Stimulated activated CD4-positive, alpha-beta T cell treated with anti-CD3 and anti-CD28 coated beads, Interleukin-2, amount 100 ng/mL, for 4 hours (primary cell): ENCODE results near the gene CD6.

ENCODE experiments used
- DNase-seq: peaks from one replicate; pipeline ENCODE4 v3.0.0-alpha.2; 2020; ENCODE audit warnings: low read depth

The CD6 gene, protein sequence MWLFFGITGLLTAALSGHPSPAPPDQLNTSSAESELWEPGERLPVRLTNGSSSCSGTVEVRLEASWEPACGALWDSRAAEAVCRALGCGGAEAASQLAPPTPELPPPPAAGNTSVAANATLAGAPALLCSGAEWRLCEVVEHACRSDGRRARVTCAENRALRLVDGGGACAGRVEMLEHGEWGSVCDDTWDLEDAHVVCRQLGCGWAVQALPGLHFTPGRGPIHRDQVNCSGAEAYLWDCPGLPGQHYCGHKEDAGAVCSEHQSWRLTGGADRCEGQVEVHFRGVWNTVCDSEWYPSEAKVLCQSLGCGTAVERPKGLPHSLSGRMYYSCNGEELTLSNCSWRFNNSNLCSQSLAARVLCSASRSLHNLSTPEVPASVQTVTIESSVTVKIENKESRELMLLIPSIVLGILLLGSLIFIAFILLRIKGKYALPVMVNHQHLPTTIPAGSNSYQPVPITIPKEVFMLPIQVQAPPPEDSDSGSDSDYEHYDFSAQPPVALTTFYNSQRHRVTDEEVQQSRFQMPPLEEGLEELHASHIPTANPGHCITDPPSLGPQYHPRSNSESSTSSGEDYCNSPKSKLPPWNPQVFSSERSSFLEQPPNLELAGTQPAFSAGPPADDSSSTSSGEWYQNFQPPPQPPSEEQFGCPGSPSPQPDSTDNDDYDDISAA

GRCh38 chr11:60971520-60971919 lies at the start of gene CD6:
Gene CD6, plus strand, starts transcription at chr11:60971680. Its CDS starts 186 bp downstream, at chr11:60971866.
- no peak for DNase-seq

- DNase-seq, result no peak
Observed at GRCh38 chr11:60921777-60922335, 49.6 kb upstream of the CD6 start.

- DNase-seq, result no peak
Observed at GRCh38 chr11:60922906-60923305, 48.6 kb upstream of the CD6 start.

DNA sequence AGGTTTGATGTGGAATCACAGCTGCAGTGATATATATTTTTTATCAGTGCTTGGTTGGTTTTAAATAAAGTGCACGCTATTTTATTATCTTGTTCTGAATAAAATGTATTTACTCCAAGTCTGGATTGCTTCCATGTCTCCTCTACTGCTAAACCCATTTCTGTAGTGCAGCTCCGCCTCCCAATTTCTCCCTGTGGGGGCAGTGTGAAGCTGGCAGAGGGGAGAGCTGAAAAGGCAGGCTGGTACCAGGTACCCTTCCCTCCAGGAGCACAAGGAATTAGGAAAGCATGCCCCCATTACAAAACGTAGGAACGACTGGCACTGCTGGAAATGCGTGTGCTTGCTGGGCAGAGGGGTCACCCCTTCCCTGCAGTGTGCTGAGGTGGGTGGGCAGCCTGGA lies 48.2 kb upstream of the CD6 start:
- no peak for DNase-seq

DNA sequence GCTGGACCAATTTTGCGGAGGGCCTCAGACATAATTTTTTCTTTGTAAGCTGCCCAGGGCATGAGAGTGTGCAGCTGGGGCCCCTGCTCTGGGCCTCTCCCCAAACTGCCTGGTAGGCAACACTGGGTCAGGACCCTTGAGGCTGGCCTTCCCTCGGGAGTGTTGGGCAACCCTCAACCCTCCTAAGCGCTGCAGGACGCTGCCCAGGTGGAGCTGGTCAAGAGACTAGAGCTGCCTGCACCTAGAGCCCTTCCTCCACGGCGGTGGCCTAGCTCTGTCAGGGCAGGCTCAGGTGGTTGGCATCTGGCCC lies 47.7 kb upstream of the CD6 start:
- no peak for DNase-seq

GRCh38 chr11:60924110-60924905 lies 47.2 kb upstream of the CD6 start, which contains the start of gene TMEM132A:
Gene TMEM132A, plus strand, starts transcription at chr11:60924460. Its CDS starts 174 bp downstream, at chr11:60924634.
- DNase-seq, result no peak

DNA sequence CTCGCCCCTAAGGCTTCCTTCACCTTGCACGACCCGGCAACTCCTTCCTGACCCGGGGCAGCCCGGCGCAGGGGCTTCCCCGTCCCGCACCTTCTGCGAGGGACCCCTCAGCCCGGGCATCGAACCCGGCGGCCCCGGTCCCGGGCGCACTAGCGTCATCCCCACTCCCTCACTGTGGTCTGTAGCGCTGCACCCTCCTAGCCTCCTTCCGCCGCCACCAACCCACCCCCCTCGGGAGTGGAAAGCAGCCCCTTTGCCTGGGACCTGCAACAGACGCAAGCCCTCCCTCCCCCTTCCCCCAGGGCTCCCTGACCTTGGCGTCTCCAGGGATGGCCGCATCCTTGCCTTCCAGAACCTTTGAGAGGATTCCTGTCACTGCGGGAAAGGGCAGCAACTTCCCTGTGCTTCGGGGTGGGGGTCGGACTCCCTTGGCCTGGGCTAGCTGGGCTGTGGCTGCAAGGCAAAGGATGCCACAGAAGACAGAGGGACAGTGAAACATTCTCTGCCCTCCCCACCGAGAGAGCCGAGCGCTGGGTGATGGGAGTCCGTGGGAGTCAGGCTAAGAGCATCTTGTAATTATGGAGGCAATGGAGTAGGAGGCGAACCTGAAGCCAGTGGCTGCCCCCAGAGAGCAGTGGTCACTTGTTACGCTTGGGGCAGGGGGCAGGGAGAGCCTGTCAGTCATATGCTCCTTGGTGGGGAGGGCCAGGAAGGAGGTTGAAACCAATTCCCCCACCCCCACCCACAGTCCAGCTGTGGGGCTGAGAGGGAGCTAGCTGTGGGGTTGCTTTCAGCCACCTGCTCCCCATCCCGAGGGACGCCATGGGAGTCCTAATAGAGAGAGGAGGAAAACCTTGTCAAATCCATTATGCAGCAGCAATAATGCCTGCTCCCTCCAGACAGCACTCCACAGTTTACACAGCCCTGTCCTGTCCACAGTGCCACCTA lies 46.3 kb upstream of the CD6 start:
- DNase-seq, result no peak

DNA sequence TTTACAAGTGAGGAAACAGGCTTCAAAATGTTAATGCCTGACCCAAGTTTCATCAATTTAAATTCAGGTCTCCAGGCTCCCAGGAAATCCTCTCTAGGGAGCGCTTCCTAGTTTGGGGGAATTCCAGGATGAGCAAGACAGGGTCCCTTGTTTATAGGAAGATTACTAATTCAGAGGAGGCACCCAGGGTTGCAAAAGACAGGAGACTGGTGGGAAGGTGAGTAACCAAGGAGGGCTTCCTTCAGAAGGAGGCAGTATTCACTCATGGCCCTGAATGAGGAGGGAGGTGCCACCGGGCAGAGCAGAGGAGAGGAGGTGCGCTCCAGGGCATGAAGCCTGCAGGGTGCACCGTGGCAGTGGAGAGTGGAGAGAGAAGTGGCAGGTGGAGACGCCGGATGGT lies 45.6 kb upstream of the CD6 start:
- no peak for DNase-seq

DNA sequence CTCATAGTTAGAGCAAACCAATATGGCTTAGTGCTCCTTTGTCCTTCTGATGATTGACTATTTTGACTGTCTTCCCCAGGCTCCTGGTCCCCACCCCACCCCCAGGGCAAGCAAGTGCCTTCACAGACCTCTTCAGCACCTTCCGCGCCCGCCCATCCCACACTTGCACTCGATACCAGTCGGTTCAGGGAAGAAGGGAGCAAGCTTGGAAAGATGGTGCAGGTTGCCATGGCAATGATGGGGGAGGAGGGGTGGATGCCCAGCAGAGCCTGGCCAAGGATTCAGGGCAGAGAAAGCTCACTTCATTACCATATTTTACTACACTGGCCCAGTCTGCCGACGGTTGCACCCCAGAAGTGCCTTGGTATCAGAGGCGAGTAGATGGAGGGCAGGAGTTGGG lies 45.0 kb upstream of the CD6 start:
- DNase-seq, result no peak

DNA sequence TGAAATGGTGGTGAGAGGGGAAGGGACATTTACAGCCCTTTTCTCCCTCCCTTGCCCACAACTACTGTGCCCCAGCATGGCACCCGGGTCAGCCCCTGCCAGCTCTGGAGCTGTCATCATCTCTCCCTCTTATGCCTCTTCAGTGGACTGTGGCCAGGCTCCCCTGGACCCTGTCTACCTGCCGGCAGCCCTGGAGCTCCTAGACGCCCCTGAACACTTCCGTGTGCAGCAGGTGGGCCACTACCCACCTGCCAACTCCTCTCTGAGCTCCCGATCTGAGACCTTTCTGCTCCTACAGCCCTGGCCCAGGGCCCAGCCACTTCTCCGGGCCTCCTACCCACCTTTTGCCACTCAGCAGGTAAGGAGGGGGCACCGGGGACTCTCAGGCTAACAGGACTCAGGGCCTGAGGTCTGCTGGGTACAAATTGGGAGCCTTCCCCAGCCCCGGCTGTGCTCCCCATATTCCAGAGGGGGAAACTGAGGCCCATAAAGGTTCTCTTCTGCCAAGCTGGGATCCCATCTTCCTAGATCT lies 44.4 kb upstream of the CD6 start:
- no peak for DNase-seq

DNA sequence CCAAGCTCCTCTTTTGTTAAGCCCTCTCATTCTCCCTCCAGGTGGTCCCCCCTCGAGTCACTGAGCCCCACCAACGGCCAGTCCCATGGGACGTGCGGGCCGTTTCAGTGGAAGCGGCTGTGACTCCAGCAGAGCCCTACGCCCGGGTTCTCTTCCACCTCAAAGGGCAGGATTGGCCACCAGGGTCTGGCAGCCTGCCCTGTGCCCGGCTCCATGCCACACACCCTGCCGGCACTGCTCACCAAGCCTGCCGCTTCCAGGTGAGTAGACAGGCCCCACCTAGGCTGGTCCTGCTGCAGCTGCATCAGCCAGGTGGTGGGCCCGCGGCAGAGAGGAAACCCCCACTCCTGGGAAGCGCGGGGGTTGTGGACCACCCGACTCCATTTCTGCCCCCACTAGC lies 43.9 kb upstream of the CD6 start:
- no peak for DNase-seq

DNA sequence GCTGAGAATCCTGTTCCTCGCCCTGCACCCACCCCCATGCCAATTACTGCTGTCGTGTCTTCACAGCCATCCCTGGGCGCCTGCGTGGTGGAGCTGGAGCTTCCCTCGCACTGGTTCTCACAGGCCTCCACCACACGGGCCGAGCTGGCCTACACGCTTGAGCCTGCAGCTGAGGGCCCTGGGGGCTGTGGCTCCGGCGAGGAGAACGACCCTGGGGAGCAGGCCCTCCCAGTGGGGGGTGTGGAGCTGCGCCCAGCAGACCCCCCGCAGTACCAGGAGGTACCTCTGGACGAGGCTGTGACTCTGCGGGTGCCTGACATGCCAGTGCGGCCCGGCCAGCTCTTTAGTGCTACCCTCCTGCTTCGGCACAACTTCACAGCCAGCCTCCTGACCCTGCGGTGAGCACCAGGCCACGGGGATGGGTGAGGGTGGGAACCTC lies 42.9 kb upstream of the CD6 start:
- no peak for DNase-seq

DNA sequence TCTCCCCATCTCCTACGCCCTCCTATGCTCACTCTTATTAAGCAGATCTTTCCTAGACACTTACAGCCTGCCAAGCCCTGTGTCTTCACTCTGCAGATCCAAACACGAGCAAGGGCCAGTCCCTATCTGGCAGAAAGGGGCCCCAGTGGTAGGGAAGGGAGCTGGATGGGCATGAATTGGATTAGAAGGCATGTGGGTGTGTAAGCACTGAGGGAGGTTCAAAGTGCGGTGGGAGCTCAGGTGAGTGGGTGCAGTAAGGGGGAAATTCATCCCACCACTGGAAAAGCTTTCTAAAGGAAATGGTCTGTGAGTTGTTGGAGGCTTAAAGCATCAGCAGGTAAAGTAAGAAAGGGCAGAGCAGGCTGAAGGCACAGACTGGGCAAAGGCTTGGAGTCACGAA lies 41.7 kb upstream of the CD6 start:
- no peak for DNase-seq

DNA sequence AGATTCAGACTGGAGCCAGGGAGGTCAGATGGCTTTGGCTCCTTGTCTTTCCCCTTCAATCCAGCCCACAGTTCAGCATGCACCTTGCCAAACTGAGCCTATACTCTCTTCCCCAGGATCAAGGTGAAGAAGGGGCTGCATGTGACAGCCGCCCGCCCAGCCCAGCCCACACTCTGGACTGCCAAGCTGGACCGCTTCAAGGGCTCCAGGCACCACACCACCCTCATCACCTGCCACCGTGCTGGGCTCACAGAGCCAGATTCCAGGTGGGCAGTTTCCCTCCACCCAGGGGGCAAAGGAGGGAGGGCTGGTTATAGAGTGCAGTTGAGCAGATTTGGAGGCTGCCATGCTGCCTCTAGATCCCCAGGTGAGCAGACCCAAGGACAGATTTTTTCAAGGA lies 41.1 kb upstream of the CD6 start:
- no peak for DNase-seq

GRCh38 chr11:60931917-60932316 lies 39.6 kb upstream of the CD6 start:
- DNase-seq, result no peak

DNA sequence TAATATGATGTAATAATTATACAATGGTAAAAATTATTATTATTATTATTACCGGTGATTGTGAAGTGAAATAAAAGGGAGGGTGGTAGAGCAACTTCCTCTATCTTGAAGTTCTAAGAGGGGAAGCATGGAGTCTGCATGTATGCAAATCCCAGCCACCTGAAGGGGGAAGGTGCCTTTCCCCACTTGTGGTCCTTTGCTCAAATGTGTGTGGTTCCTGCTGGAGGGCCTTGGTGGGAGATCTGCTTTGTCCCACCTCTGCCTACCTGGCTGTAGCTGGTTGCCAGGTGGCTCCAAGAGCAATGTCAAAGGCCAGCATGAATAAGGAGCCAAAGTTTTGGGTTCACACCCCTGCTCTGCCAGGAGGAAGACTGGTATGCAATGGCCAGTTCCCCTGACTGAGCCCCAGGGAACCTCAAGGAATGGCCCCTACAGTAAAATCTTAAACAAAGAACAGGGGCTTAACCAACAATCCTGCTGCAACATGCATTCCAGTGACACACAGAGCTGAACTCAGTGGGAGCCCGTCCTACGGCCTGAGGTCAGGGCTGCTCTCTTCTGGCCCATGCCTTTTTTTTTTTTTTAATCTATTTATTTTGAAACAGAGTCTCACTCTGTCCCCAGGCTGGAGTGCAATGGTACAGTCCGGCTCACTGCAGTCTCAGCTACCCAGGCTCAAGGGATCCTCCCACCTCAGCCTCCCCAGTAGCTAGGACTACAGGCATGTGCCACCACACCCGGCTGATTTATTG lies 38.7 kb upstream of the CD6 start:
- no peak for DNase-seq

- DNase-seq, result no peak
Observed at GRCh38 chr11:60933416-60934123, 37.9 kb upstream of the CD6 start.

- DNase-seq, result no peak
Observed at GRCh38 chr11:60934124-60934789, 37.2 kb upstream of the CD6 start.
